ENCODE results near the gene PTPN5.
A peak's percentile ranks its signal among the peaks of the same experiment; 100 is the strongest.

The PTPN5 gene

DNA sequence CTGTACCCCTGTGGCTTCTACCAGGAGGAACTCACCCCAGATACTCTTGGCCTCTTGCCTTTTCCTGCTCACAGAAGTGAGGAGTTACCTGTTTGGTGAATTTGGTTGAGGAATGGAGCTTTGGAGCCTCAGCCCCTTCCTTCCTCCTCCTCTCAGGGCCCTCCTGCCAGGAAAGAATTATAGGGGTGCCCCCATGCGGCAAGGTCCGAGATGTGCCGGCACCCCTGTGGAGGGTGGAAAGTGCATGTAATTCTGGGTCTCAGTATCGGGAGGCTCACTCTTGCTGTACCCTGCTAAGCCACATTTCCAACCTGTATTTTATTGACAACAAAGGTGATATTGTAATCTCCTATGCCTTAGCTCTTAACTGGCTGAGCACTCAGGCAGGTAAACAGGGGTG lies 51.9 kb downstream of the PTPN5 start:
- H3K9me3 ChIP-seq, result no peaks in the 10 kb centered on the region
- no peak for DNase-seq
- intact Hi-C loops (cut with DNase I; ENCODE audit: low total_unique reads), result no loop called here
- TF ChIP-seq CTCF (IDR thresholded peaks at IDR 0.05), result no peak
- no peaks in the 10 kb centered on the region for H3K4me1 ChIP-seq
- no peak overlapping the region for H3K27ac ChIP-seq
- no peaks in the 10 kb centered on the region for H3K36me3 ChIP-seq
- peaks cover 0 to 5% of the 10 kb centered on the region in 2 donors for H3K27me3 ChIP-seq
- H3K4me3 ChIP-seq, result no peak overlapping the region

GRCh38 chr11:18737642-18738041 lies 54.0 kb downstream of the PTPN5 start:
- TF ChIP-seq CTCF (IDR thresholded peaks at IDR 0.05), result no peak
- Histone ChIP-seq H3K4me3 (no peak overlapping the region), H3K36me3 (no peaks in the 10 kb centered on the region), H3K27me3 (peaks cover 0 to 5% of the 10 kb centered on the region in 2 donors), H3K9me3 (no peaks in the 10 kb centered on the region), H3K27ac (no peak overlapping the region), H3K4me1 (no peaks in the 10 kb centered on the region)
- no peak for DNase-seq
- intact Hi-C loops (cut with DNase I; ENCODE audit: low total_unique reads), result no loop called here

DNA sequence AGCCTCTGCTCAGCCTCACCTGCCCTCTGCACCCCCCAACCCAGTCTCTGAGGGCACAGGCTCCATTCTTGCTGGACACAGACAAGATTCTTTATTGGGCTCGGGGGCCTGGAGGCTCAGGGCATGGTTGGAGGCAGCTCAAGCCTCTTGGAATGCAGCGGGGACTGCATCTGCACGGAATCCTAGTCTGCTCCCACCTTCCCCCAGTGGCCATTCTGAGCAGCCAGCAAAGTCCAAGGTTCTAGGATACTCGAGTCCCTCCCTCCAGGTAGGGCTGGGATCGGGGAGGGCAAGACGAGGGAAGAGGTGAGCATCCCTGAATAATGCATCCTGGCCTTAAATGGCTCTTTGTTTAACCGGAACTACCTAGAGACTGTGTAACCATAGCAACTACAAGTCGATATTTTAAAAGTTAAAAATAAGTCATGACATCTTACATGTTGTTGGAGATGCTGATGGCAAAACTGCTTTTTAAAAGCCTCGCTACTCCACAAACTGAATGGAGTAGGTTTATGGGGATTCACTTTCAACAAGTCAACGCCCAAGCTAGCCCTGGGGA lies 54.9 kb downstream of the PTPN5 start:
- H3K27ac ChIP-seq, result no peak overlapping the region
- no peak for DNase-seq
- H3K4me1 ChIP-seq, result no peaks in the 10 kb centered on the region
- H3K4me3 ChIP-seq, result no peak overlapping the region
- intact Hi-C loops (cut with DNase I; ENCODE audit: low total_unique reads), result no loop called here
- no peak for TF ChIP-seq CTCF (IDR thresholded peaks at IDR 0.05)
- no peaks in the 10 kb centered on the region for H3K9me3 ChIP-seq
- H3K27me3 ChIP-seq, result peaks cover 0 to 5% of the 10 kb centered on the region in 2 donors
- H3K36me3 ChIP-seq, result no peaks in the 10 kb centered on the region

GRCh38 chr11:18733202-18733601 lies 58.4 kb downstream of the PTPN5 start:
- H3K9me3 ChIP-seq, result no peaks in the 10 kb centered on the region
- intact Hi-C loops (cut with DNase I; ENCODE audit: low total_unique reads), result no loop called here
- peaks cover 0 to 5% of the 10 kb centered on the region in 2 donors for H3K27me3 ChIP-seq
- H3K36me3 ChIP-seq, result no peaks in the 10 kb centered on the region
- H3K4me3 ChIP-seq, result no peak overlapping the region
- no peak overlapping the region for H3K27ac ChIP-seq
- TF ChIP-seq CTCF (IDR thresholded peaks at IDR 0.05), result no peak
- no peak for DNase-seq
- no peaks in the 10 kb centered on the region for H3K4me1 ChIP-seq

DNA sequence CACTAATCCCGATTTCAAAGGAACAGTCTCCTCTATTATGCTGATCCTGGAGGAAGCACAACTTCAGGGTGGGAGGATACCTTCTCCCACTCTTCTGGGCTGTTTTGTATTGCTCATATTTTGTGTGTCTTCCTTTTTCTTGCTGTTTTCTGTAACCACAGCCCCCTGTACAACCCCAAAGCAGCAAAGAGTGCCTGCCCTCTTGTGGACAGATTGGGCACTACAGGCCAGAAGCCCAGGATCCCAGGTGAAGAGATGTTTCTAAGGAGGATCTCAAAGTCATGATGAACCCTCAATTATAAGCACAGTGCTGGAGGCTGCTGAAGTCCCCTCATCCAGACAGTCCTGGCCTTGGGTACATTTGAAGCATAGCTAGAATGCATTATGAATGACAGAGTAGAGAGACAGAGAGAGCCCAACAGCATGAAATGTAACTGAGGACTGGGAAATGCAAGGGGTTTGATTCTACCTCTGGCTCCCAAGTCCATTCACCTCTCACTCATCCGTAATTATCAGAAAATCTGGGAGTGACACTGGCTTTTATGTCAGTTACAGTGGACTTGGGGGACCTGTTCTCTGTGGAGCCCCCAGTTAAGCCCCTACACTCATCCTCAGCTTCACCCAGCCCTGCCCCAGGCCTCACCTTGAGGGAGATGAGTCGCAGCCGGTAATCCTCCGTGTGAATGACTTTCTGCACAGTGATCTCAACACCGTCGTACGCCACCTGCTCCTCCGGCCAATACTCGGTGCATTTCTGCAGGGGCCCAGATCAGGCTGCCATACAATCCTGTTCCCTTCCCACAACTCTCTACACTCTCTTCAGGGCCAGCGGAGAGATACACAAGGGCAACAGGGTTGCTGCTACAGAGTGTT lies 59.4 kb downstream of the PTPN5 start:
- DNase-seq, result peak in 1 of 2 donors; percentile 67
- peak; percentile 78 to 97 for TF ChIP-seq CTCF (IDR thresholded peaks at IDR 0.05)
- intact Hi-C loops (cut with DNase I; ENCODE audit: low total_unique reads), result no loop called here
- H3K9me3 ChIP-seq, result no peaks in the 10 kb centered on the region
- H3K27me3 ChIP-seq, result peaks cover 0 to 3% of the 10 kb centered on the region in 2 donors
- H3K36me3 ChIP-seq, result no peaks in the 10 kb centered on the region
- H3K27ac ChIP-seq, result no peak overlapping the region
- H3K4me1 ChIP-seq, result no peaks in the 10 kb centered on the region
- no peak overlapping the region for H3K4me3 ChIP-seq

All from tibial artery (tissue), 4 donors.